PC-9 (cell line): ENCODE measurements around the gene MAP2K5.

ENCODE experiments used
- EZH2 ChIP-seq: fragments of 200-600 bp; sonication (generic); IDR thresholded peaks from 2 replicates; pipeline ENCODE4 v1.8.0; 2017; ENCODE audit warnings: antibody characterized with exemption, low read depth
- TF ChIP-seq, protein P1 (sequence below): fragments of 200-600 bp; sonication (generic); conservative IDR thresholded peaks from 2 replicates; pipeline ENCODE4 v1.6.1; 2017; ENCODE audit warnings: mixed run types, antibody characterized with exemption, mild to moderate bottlenecking, moderate library complexity

DNA sequence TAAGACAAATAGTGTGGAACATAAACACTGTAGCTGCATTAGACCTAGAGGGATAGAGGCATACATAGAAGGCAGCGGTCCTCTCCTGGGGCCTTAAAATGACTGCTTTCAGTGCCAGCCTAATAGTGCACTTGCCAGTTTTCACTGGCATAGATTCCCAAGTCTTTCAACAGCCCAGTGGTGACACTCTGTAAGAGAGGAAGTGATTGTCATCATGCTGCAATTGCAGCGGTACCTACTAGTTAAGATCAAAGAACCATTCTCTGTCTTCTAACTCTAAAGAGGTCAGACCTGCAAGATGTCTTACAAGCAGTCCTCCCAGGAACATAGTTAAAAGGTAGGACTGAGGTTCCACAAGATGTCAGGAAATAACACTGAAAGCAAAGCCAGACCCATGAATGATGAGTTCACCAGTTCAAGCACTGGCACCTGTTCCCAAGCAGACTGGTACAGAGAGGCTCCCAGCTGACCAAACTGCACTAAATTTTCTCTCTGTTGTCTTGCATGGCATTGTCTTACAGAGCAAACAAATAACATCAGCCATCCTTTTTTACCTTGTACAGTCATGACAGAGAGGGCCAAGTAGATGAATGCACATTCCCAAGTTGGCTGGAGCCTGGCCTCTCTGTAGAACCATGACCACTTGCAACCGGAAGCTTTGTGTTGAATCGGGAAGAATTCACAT is 182.3 kb downstream of the MAP2K5 start:
- TF ChIP-seq, protein P1, sequence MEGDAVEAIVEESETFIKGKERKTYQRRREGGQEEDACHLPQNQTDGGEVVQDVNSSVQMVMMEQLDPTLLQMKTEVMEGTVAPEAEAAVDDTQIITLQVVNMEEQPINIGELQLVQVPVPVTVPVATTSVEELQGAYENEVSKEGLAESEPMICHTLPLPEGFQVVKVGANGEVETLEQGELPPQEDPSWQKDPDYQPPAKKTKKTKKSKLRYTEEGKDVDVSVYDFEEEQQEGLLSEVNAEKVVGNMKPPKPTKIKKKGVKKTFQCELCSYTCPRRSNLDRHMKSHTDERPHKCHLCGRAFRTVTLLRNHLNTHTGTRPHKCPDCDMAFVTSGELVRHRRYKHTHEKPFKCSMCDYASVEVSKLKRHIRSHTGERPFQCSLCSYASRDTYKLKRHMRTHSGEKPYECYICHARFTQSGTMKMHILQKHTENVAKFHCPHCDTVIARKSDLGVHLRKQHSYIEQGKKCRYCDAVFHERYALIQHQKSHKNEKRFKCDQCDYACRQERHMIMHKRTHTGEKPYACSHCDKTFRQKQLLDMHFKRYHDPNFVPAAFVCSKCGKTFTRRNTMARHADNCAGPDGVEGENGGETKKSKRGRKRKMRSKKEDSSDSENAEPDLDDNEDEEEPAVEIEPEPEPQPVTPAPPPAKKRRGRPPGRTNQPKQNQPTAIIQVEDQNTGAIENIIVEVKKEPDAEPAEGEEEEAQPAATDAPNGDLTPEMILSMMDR = no peak
- no peak for TF ChIP-seq EZH2
